Uterine smooth muscle cell (primary cell): ENCODE data around the gene CEMP1. TPM values are rescaled to one million over a fixed set of nuclear protein-coding genes. Genes with fewer than 3 reads are reported as not detected.

Experiments used
- total RNA-seq: library from RNA; depleted of rRNA; stranded (reverse); fragments of >200 nt; gene quantifications from 2 replicates; pipeline ENCODE4 v1.2.3, GENCODE V29; 2014

The CEMP1 gene
- total RNA-seq = 0.12 TPM in 1 of 2 replicates, not detected in the other

GRCh38 chr16:2531371-2531695 lies at the start of gene CEMP1:
TSS of gene CEMP1 (minus strand) at chr16:2531408. CDS start at chr16:2531073, 335 bp downstream.

GRCh38 chr16:2537451-2538379 lies 6.5 kb upstream of the CEMP1 start, which contains the start of gene PDPK1:
TSS of gene PDPK1 (plus strand) at chr16:2538021. CDS start at chr16:2538113, 92 bp downstream.

GRCh38 chr16:2520097-2520783 lies 11.0 kb downstream of the CEMP1 start, which contains the start of gene AMDHD2:
TSS of gene AMDHD2 (plus strand) at chr16:2520371. CDS start at chr16:2520459, 88 bp downstream.

GRCh38 chr16:2513405-2514332 lies 17.5 kb downstream of the CEMP1 start, which contains the start of gene ATP6V0C:
TSS of gene ATP6V0C (plus strand) at chr16:2513952. CDS start at chr16:2514104, 152 bp downstream.

Other genes with a start within 250 kb of the CEMP1 start
- 0.89 and 1.5 TPM in 2 replicates for gene ABCA3, start 190.7 kb downstream of the CEMP1 start, total RNA-seq
- gene CCNF, start 102.0 kb downstream of the CEMP1 start, total RNA-seq = 13.7 and 48.0 TPM in 2 replicates
- gene TEDC2, start 71.3 kb downstream of the CEMP1 start, total RNA-seq = 5.6 and 13.6 TPM in 2 replicates
- 0.89 and 2.4 TPM in 2 replicates for gene NTN3, start 60.1 kb downstream of the CEMP1 start, total RNA-seq
- 20.9 and 24.6 TPM in 2 replicates for gene TBC1D24, start 56.3 kb downstream of the CEMP1 start, total RNA-seq
- 13.2 and 13.5 TPM in 2 replicates for gene ATP6V0C, start 17.5 kb downstream of the CEMP1 start, total RNA-seq
- 78.5 and 97.8 TPM in 2 replicates for gene AMDHD2, start 11.0 kb downstream of the CEMP1 start, total RNA-seq
- gene PDPK1, start 6.6 kb upstream of the CEMP1 start, total RNA-seq = 23.1 and 27.8 TPM in 2 replicates
- gene KCTD5, start 151.1 kb upstream of the CEMP1 start, total RNA-seq = 24.7 and 26.1 TPM in 2 replicates
- gene PRSS27, start 188.8 kb upstream of the CEMP1 start, total RNA-seq = 0.66 and 0.75 TPM in 2 replicates
- gene SRRM2, start 221.2 kb upstream of the CEMP1 start, total RNA-seq = 48.1 and 55.3 TPM in 2 replicates
- 377 and 396 TPM in 2 replicates for gene ELOB, start 245.9 kb upstream of the CEMP1 start, total RNA-seq